Motor neuron (in vitro differentiated cells): ENCODE data around the gene OPHN1. TPM values are rescaled to one million over a fixed set of nuclear protein-coding genes. Genes with fewer than 3 reads are reported as not detected.
"Not testable (repeated sequence)": the region's sequence is repeated elsewhere in the genome, so short reads cannot be mapped to it uniquely, and the experiment has no call there.

Source experiments
- ATAC-seq, 8 experiments: fragments of 200-7000 bp; cut with Tn5 transposase; replicated peaks in 6 of 8; 2 replicates each; pipeline ENCODE4 v1.8.0; 2021; ENCODE audit warnings: mild to moderate bottlenecking in 8 of 8, moderate library complexity in 8 of 8
- H3K27ac ChIP-seq, 2 donors: fragments of 250-450 bp; sonication (Bioruptor Pico); 2 replicates each; pipeline ENCODE4 v1.9.0; 2021; ENCODE audit warnings: antibody characterized with exemption in 2 of 2, mild to moderate bottlenecking in 2 of 2, moderate library complexity in 1 of 2
- H3K4me1 ChIP-seq, 2 donors: fragments of 250-450 bp; sonication (Bioruptor Pico); replicated peaks in 1 of 2; 2 replicates each; pipeline ENCODE4 v1.6.1; 2021; ENCODE audit warnings: antibody characterized with exemption in 2 of 2, mild to moderate bottlenecking in 2 of 2, moderate library complexity in 1 of 2
- H3K4me3 ChIP-seq, 5 donors: fragments of 250-450 bp; sonication (Bioruptor Pico); 2 replicates each; pipeline ENCODE4 v1.9.0; 2021; ENCODE audit warnings: antibody characterized with exemption in 5 of 5, mild to moderate bottlenecking in 5 of 5, moderate library complexity in 4 of 5
- WGBS, 10 experiments: fragments of 450-650 bp; shearing (Covaris generic); methylation state at CpG; one replicate each; pipeline ENCODE4 v1.0.0; 2022; 5-methylcytosine and 5-hydroxymethylcytosine counted together
- in situ Hi-C, 9 experiments: fragments of 400-800 bp; cut with MboI; loops; one replicate each; pipeline ENCODE4 v1.15.0; 2021; ENCODE audit warnings: low sequenced_read_pairs in 9 of 9, low pct_unique_long_range_greater_than_20kb in 2 of 9; ENCODE audit not compliant: unreplicated experiment in 9 of 9
- total RNA-seq, 8 experiments: library from RNA; unstranded; fragments of 300-600 nt; gene quantifications; 2 replicates each; pipeline versions ENCODE4 v1.2.3 to v1.2.4, GENCODE V29; 2022

Gene OPHN1
- total RNA-seq, 8 experiments from 2014 or later, result 4.6 to 13.9 (median 6.1) TPM

DNA sequence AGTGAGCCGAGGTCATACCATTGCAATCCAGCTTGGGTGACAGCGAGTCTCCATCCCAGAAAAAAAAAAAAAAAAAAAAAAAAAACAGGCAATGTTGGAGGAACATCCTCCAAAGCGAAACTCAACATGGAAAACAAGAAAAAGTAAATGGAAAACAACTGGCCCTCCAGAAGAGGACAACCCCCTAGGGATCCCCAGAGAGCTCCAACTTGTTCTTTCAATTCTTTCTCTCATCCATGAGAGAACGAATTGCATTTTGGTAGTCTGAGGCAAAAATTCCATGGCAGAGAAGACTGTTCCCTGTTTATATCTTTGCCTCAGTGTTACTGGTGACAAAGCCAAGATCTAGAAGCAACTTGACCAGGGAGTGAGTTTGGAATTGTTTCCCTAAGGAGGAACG is 49.8 kb downstream of the OPHN1 start:
- WGBS, 10 experiments, result 25 to 100% (median 62%) methylated on average over 1 to 4 of the region's 5 CpGs; no CpG with 5 or more reads in 3 of the 10 experiments
- Histone ChIP-seq H3K4me3 (no peak overlapping the region), H3K4me1 (no peaks in the 10 kb centered on the region), H3K27ac (no peak overlapping the region)
- ATAC-seq, result no peak
- in situ Hi-C loops, result no loop called here

DNA sequence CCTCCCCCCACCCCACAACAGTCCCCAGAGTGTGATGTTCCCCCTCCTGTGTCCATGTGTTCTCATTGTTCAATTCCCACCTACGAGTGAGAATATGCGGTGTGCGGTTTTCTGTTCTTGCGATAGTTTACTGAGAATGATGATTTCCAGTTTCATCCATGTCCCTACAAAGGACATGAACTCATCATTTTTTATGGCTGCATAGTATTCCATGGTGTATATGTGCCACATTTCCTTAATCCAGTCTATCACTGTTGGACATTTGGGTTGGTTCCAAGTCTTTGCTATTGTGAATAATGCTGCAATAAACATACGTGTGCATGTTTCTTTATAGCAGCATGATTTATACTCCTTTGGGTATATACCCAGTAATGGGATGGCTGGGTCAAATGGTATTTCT is 55.7 kb downstream of the OPHN1 start:
- H3K4me1 ChIP-seq, H3K27ac ChIP-seq, H3K4me3 ChIP-seq, ATAC-seq, in situ Hi-C loops: not testable (repeated sequence)
- no CpG with 5 or more reads among the region's 5 CpGs for WGBS, 10 experiments

DNA sequence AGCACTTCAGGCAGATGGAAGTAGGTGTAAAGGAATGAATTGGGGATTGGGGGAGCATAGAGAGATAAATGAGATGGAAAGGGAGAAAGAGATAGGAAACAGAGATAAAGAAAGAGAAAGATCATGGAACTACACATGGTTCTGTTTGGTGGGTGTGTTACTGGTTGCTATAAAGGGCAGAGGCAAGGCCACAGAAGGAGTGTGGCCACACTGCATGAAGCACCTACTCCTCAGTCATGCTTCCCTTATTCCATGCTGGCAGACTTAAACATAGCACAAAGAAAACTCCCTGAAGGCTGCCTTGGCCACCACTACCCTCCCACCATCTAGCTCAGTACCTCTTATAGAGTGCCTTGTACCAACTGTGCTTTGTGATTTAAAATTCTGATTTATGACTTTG is 56.9 kb downstream of the OPHN1 start:
- H3K27ac ChIP-seq, result no peak overlapping the region
- in situ Hi-C loops, result no loop called here
- no peak overlapping the region for H3K4me3 ChIP-seq
- H3K4me1 ChIP-seq, result no peaks in the 10 kb centered on the region
- ATAC-seq, result peak in 2 of 8 experiments; percentile 24 to 61

DNA sequence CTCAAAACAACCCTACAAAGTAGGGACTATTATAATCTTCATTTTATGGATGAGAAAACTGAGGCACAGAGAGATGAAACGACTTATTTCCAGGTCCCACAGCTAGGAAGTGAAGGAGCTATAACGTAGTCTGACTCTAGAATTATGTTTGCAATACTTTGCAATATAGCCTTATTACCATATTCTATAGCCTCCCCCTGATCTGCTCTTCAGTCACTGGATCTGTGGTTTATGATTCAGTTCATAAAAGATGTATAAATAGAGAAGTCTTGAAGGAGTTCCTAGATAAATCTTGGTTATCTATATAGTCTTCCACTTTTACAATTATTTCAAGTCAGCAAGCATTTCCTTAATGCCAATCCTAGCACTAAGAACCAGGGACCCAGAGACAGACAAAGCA is 57.5 kb downstream of the OPHN1 start:
- Histone ChIP-seq H3K4me1 (no peaks in the 10 kb centered on the region), H3K4me3 (no peak overlapping the region), H3K27ac (no peak overlapping the region)
- 42 to 100% methylated on average over 1 to 2 of the region's 2 CpGs; no CpG with 5 or more reads in 8 of the 10 experiments for WGBS, 10 experiments
- in situ Hi-C loops, result no loop called here
- ATAC-seq, result no peak

DNA sequence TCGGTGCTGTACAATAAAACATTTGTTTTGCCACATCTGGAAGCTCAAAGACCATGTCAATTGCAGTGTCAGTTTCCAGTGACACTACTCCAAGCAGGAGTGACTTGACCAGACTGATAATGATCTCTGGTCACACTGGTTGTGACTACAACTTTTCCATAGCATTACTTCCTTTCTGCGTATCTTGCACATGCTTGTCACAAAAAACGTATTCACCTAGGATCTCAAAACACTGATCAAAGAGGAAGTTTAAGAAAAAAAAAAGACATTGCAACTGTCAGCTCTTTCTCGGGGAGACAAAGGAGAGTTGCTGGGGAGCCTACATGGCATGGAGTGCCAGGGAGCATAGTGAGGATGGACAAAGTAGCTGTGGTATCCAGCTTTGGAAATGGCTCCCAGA is 60.6 kb downstream of the OPHN1 start:
- Histone ChIP-seq H3K27ac (no peak overlapping the region), H3K4me1 (no peaks in the 10 kb centered on the region), H3K4me3 (no peak overlapping the region)
- 41 to 100% (median 89%) methylated on average over 1 to 3 of the region's 4 CpGs; no CpG with 5 or more reads in 4 of the 10 experiments for WGBS, 10 experiments
- no peak for ATAC-seq
- in situ Hi-C loops, result no loop called here

DNA sequence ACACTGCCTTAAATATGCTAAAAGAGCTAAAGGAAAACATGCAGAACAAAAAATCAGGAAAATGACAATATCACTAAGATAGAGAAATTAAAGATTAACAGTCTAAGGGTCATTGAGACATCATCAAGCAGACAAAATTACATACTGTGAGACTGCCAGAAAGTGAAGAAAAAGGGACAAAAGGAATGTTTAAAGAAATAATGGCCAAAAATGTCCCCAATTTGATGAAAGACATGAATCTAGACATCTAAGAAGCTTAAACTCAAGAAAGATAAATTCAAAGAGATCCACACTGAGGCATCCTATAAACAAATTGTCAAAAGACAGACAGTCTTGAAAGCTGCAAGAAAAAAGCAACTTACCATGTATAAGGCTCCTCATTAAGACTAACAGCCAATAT is 63.7 kb downstream of the OPHN1 start:
- no peak overlapping the region for H3K4me3 ChIP-seq
- H3K4me1 ChIP-seq, result no peaks in the 10 kb centered on the region
- no peak overlapping the region for H3K27ac ChIP-seq
- no peak for ATAC-seq
- in situ Hi-C loops, result no loop called here

DNA sequence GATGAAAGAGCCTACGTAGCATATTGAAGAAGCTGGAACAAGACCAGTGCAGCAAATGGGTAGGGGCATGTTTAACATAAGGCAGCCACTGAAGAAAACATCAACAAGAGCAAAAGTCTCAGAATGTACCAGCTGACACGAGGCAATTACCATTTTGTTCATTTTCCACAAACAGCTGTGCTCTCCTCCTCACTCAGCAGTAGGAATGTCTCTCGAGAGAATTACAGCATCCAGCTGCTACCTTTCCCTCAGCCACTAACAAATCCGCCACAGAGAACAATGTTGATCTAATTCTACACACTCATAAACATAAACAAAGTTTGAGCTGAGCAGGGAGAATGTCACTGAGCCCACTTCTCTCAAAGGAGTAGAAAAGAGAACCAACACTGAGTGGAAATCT is 68.0 kb downstream of the OPHN1 start:
- ATAC-seq, result peak in 3 of 8 experiments; percentile 41 to 75 (median 43)
- Histone ChIP-seq H3K4me1 (no peaks in the 10 kb centered on the region), H3K27ac (no peak overlapping the region), H3K4me3 (no peak overlapping the region)
- in situ Hi-C loops, result no loop called here
- 13 to 100% (median 59%) methylated on average over 1 to 3 of the region's 4 CpGs for WGBS, 10 experiments

DNA sequence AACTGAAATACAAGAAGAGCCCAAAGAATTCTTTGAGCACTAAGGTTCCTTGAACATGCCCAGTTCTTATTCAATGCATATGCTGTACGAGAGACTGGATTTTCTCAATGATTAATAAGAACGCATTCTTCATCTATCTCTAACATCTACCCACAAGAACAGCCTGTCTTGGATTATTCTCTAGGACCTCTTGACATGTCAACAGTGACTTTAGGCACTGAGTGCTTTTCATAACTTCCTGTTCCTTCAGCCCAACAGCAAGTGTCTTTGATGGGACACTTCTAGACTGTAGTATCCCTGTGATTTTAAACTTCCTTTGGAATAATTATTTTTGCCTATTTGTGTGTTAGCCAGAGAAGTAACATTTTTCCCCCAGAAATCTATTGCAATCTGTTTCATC is 69.3 kb downstream of the OPHN1 start:
- no peak for ATAC-seq
- WGBS, 10 experiments, result 34 to 100% (median 70%) methylated on average over 1 to 2 of the region's 2 CpGs; no CpG with 5 or more reads in 6 of the 10 experiments
- in situ Hi-C loops, result no loop called here
- H3K4me3 ChIP-seq, result no peak overlapping the region
- no peak overlapping the region for H3K27ac ChIP-seq
- no peaks in the 10 kb centered on the region for H3K4me1 ChIP-seq

DNA sequence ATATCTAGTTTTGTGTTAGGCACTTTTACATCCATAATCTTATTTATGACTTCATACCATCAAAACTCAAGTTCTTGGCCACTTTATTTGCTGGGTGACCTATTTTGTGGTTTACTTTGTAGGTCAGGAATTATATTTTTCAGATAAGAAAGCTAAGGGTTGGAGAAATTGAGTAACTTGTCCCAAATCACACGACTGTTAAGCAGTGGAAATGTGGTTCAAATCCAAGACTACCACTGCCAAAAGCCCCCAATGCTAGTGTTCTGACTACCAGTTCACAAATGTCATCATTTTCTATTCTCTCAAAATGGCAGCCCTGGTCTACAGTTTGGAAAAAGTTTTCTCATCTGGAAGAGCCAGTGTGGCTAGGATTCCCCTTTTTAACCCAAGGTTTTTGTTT is 74.6 kb downstream of the OPHN1 start:
- WGBS, 10 experiments, result 0 to 100% methylated on average over 1 of the region's 1 CpG; no CpG with 5 or more reads in 8 of the 10 experiments

DNA sequence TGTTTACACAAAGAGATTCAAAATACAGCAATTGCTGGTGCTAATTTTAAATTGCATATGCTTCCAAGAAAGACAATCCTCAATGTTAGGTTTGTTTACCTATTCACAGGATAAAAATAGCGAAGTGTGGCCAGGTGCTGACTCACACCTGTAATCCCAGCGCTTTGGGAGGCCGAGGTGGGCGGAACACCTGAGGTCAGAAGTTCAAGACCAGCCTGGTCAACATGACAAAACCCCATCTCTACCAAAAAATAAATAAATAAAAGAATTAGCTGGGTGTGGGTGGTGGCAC is 77.7 kb downstream of the OPHN1 start:
- in situ Hi-C loops, result no loop called here
- WGBS, 10 experiments, result 48 to 100% methylated on average over 1 to 4 of the region's 4 CpGs; no CpG with 5 or more reads in 8 of the 10 experiments
- Histone ChIP-seq H3K4me1 (no peaks in the 10 kb centered on the region), H3K4me3 (no peak overlapping the region), H3K27ac (no peak overlapping the region)
- no peak for ATAC-seq

More for the DNA sequence above, 74.6 kb downstream of the OPHN1 start:
- Histone ChIP-seq H3K4me3 (no peak overlapping the region), H3K27ac (no peak overlapping the region), H3K4me1 (no peaks in the 10 kb centered on the region)
- in situ Hi-C loops, result no loop called here
- ATAC-seq, result no peak

DNA sequence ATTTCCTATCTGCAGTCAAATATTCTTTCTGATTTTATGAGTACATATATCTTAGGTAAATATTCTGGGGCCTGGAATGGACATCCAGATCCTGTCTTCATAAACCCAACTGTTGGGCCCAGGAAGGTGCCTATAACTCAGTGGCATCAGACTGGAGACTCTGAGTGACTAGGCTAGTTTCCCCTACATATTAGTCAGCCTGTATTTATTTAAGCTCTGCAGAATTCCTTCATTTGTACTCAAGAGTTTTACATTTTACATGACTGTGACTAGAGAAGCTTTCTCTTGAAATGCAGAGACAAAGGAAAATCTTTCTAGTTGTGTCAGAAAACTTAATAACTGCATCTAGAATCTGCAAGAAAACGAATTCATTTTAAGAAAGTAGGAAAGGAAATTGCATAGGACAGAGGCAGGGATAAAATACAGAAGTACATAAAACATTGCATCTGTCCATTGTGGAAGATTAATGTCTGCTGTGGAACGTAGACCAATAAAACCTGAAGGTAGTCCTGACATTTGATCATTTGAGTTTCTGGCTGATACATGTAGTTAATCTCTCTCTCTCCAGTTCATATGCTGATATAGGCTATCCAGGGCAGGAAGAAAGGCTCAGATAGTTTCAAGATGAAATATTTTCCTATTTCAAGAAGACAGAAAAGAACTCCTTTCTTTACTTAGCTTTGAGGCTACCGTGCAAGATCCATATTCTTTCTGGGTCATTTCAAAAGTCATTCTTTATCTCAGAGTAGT is 78.2 kb downstream of the OPHN1 start:
- peak in 2 of 8 experiments; percentile 28 to 48 for ATAC-seq
- 0 to 54% (median 28%) methylated on average over 1 to 3 of the region's 3 CpGs; no CpG with 5 or more reads in 1 of the 10 experiments for whole genome bisulfite sequencing, 10 experiments
- in situ Hi-C loops, result no loop called here
- no peak overlapping the region for H3K27ac ChIP-seq
- H3K4me3 ChIP-seq, result no peak overlapping the region
- H3K4me1 ChIP-seq, result no peaks in the 10 kb centered on the region

DNA sequence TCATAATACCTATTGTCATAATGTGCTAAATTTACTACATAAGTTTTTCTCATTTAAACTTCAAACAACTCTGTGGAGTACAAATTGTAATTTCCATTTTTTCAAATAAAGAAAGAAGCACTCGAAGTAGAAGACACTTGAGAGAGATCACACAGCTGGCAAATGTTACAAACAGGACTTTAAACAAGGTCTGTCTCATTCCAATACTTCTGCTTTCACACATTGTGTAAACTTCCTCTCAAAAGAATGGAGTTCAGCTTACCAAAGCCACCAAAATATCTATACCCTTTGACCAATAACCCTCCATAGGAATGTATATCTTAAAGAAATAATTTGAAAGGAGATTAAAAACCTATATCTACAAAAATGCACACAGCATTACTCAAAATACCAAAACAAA is 88.3 kb downstream of the OPHN1 start:
- in situ Hi-C loops, result no loop called here
- H3K4me1 ChIP-seq, result no peaks in the 10 kb centered on the region
- ATAC-seq, result no peak
- WGBS, 10 experiments, result 0 to 58% (median 31%) methylated on average over 1 of the region's 1 CpG; no CpG with 5 or more reads in 6 of the 10 experiments
- H3K4me3 ChIP-seq, result no peak overlapping the region
- H3K27ac ChIP-seq, result no peak overlapping the region

DNA sequence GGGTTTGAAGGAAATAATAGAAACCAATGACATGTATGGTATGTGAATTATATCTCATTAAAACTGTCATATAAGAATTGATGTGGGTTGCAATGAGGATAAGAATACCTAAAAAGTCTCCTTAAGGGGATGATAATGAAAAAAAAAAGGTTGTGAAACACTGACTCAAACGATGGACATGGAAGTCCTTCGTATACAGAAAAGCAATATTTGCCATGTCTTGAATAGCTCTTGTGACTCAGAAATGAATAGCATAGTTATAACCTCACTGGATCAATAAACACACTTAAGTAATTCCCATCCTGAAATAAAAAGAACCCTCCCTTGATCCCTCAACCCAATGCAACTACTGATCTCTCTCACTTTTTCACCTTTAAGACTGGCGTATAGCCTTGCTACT is 89.7 kb downstream of the OPHN1 start:
- no peak for ATAC-seq
- H3K27ac ChIP-seq, result no peak overlapping the region
- in situ Hi-C loops, result no loop called here
- 83 to 100% (median 96%) methylated on average over 1 to 3 of the region's 3 CpGs; no CpG with 5 or more reads in 5 of the 10 experiments for WGBS, 10 experiments
- no peak overlapping the region for H3K4me3 ChIP-seq
- H3K4me1 ChIP-seq, result no peaks in the 10 kb centered on the region

DNA sequence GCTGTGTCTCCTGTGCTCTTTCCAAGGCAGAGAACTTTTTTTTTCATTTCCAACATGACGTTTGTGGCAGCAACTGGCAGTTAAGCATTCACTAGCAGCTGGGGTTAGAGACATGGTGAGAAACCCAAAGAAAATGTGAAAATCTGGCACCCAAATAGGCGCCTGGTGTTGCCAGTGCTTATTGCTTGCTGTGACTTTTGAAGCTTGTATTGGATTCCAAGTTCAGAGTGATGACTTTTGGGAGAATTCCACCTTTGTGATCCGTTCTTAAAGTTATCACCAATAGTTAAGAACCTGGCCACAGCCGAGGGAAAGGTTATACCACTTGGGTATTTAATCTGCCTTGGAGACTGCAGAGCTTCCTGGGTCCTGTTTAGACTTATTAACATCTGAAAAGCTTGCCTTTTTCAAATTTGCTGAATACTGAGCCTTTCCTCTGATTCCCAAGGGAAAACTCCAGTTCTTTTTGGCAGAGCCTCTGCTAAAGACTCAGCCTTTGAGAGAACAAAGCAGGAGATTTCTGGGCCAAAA is 101.0 kb downstream of the OPHN1 start:
- Histone ChIP-seq H3K27ac (no peak overlapping the region), H3K4me1 (peaks cover 0 to 3% of the 10 kb centered on the region in 2 donors), H3K4me3 (no peak overlapping the region)
- peak in 1 of 8 experiments; percentile 20 for ATAC-seq
- WGBS, 10 experiments, result 7 to 61% (median 20%) methylated on average over 2 to 4 of the region's 4 CpGs; no CpG with 5 or more reads in 5 of the 10 experiments
- in situ Hi-C loops, result no loop called here
